Measurements from ENCODE around the gene BNIP5. TPM values are rescaled to one million over a fixed set of nuclear protein-coding genes. Genes with fewer than 3 reads are reported as not detected.
A peak's percentile ranks its signal among the peaks of the same experiment; 100 is the strongest.
"Not testable (repeated sequence)": the region's sequence is repeated elsewhere in the genome, so short reads cannot be mapped to it uniquely, and the experiment has no call there.

Gene BNIP5
- polyA plus RNA-seq, 4 donors = 0.07 to 0.33 (median 0.22) TPM

- no peak for DNase-seq (ENCODE audit: low read depth in 4 of 4, low spot score in 3 of 4)
Measured at GRCh38 chr6:36345681-36346466, 9.2 kb upstream of the BNIP5 start.

GRCh38 chr6:36343109-36343680 lies 6.5 kb upstream of the BNIP5 start:
- DNase-seq (ENCODE audit: low read depth in 4 of 4, low spot score in 3 of 4) = no peak

- DNase-seq (ENCODE audit: low read depth in 4 of 4, low spot score in 3 of 4) = peak in 1 of 4 donors; percentile 54
Measured at GRCh38 chr6:36340618-36341454, 4.1 kb upstream of the BNIP5 start.

- no peak for DNase-seq (ENCODE audit: low read depth in 4 of 4, low spot score in 3 of 4)
Measured at GRCh38 chr6:36340306-36340617, 3.6 kb upstream of the BNIP5 start.

GRCh38 chr6:36339146-36339545 lies 2.5 kb upstream of the BNIP5 start:
- DNase-seq (ENCODE audit: low read depth in 4 of 4, low spot score in 3 of 4) = no peak

GRCh38 chr6:36338223-36338622 lies 1.5 kb upstream of the BNIP5 start:
- not testable (repeated sequence) for DNase-seq (ENCODE audit: low read depth in 4 of 4, low spot score in 3 of 4)

- no peak for DNase-seq (ENCODE audit: low read depth in 4 of 4, low spot score in 3 of 4)
Measured at GRCh38 chr6:36337814-36338213, 1.1 kb upstream of the BNIP5 start.

GRCh38 chr6:36336208-36336710 lies 429 bp downstream of the BNIP5 start:
- DNase-seq (ENCODE audit: low read depth in 4 of 4, low spot score in 3 of 4) = no peak

GRCh38 chr6:36335465-36336207 lies 1.1 kb downstream of the BNIP5 start:
- no peak for DNase-seq (ENCODE audit: low read depth in 4 of 4, low spot score in 3 of 4)

- DNase-seq (ENCODE audit: low read depth in 4 of 4, low spot score in 3 of 4) = no peak
Measured at GRCh38 chr6:36334832-36335459, 1.7 kb downstream of the BNIP5 start.

- no peak for DNase-seq (ENCODE audit: low read depth in 4 of 4, low spot score in 3 of 4)
Measured at GRCh38 chr6:36333931-36334725, 2.6 kb downstream of the BNIP5 start.

- no peak for DNase-seq (ENCODE audit: low read depth in 4 of 4, low spot score in 3 of 4)
Measured at GRCh38 chr6:36333171-36333895, 3.4 kb downstream of the BNIP5 start.

GRCh38 chr6:36331381-36331780 lies 5.3 kb downstream of the BNIP5 start:
- no peak for DNase-seq (ENCODE audit: low read depth in 4 of 4, low spot score in 3 of 4)

- DNase-seq (ENCODE audit: low read depth in 4 of 4, low spot score in 3 of 4) = no peak
Measured at GRCh38 chr6:36330366-36330765, 6.3 kb downstream of the BNIP5 start.

- no peak for DNase-seq (ENCODE audit: low read depth in 4 of 4, low spot score in 3 of 4)
Measured at GRCh38 chr6:36329798-36330291, 6.8 kb downstream of the BNIP5 start.

GRCh38 chr6:36328600-36328999 lies 8.1 kb downstream of the BNIP5 start:
- no peak for DNase-seq (ENCODE audit: low read depth in 4 of 4, low spot score in 3 of 4)

GRCh38 chr6:36327919-36328236 lies 8.8 kb downstream of the BNIP5 start:
- DNase-seq (ENCODE audit: low read depth in 4 of 4, low spot score in 3 of 4) = no peak

GRCh38 chr6:36327226-36327918 lies 9.3 kb downstream of the BNIP5 start:
- no peak for DNase-seq (ENCODE audit: low read depth in 4 of 4, low spot score in 3 of 4)
